Measurements from ENCODE around the gene PTPRT. TPM values are rescaled to one million over a fixed set of nuclear protein-coding genes. Genes with fewer than 3 reads are reported as not detected.

PTPRT gene
- total and polyA plus RNA-seq, 7 donors: under 0.01 to 0.09 (median 0.03) TPM; not detected in 1

DNA sequence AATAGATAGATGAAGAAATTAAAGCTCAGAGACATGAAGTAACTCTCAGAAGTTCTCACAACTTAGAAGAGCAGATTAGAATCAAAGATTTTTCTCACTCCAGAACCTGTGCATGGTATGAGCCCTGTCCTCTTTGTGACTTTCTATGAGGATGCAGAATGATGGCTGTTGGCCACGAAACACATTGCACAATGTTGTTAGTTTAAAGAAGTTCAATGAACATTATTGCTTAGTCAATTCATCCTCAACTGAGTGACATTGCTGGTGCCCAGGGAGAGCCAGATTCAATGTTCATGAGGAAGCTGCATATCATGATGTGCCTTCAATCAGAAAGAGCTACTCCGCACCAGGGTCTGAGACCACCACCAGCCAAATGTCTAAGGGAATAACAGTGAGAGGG lies 633.1 kb downstream of the PTPRT start:
- Histone ChIP-seq H3K9me3 (no peaks in the 10 kb centered on the region), H3K27ac (no peak overlapping the region), H3K4me1 (no peaks in the 10 kb centered on the region), H3K36me3 (ENCODE audit: insufficient read depth in 1 of 2, low read depth in 1 of 2) (no peaks in the 10 kb centered on the region), H3K27me3 (ENCODE audit: insufficient read depth in 3 of 3, low read length in 2 of 3) (no peaks in the 10 kb centered on the region), H3K4me3 (no peak overlapping the region)
- WGBS, 3 donors: 79 to 85% (median 79%) methylated on average over 2 of the region's 2 CpGs
- TF ChIP-seq, protein P1, sequence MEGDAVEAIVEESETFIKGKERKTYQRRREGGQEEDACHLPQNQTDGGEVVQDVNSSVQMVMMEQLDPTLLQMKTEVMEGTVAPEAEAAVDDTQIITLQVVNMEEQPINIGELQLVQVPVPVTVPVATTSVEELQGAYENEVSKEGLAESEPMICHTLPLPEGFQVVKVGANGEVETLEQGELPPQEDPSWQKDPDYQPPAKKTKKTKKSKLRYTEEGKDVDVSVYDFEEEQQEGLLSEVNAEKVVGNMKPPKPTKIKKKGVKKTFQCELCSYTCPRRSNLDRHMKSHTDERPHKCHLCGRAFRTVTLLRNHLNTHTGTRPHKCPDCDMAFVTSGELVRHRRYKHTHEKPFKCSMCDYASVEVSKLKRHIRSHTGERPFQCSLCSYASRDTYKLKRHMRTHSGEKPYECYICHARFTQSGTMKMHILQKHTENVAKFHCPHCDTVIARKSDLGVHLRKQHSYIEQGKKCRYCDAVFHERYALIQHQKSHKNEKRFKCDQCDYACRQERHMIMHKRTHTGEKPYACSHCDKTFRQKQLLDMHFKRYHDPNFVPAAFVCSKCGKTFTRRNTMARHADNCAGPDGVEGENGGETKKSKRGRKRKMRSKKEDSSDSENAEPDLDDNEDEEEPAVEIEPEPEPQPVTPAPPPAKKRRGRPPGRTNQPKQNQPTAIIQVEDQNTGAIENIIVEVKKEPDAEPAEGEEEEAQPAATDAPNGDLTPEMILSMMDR (IDR thresholded peaks at IDR 0.05): no peak
- intact Hi-C loops (cut with DNase I): no loop called here
- ATAC-seq: no peak
- DNase-seq: no peak

DNA sequence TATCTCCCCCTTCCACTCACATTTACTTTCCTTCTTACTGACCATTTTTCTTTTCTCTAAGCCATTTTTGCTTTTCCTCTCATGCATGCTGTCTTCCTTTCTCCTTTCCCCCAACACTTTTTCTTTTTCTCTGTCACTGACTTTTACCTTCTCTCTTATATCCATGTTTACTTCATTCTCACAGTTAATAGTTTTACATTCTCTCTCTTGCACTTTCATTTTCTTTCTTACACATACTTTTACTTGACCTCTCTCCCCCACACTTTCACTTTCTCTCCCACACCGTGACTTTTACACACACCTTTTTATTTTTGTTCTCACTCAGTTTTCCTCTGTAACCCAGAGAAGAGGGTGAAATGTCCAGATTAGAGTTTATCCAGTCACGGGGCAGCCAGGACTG lies 636.3 kb downstream of the PTPRT start:
- Histone ChIP-seq H3K36me3 (ENCODE audit: insufficient read depth in 1 of 2, low read depth in 1 of 2) (no peaks in the 10 kb centered on the region), H3K4me1 (no peaks in the 10 kb centered on the region), H3K9me3 (no peaks in the 10 kb centered on the region), H3K27ac (no peak overlapping the region), H3K27me3 (ENCODE audit: insufficient read depth in 3 of 3, low read length in 2 of 3) (no peaks in the 10 kb centered on the region), H3K4me3 (no peak overlapping the region)
- intact Hi-C loops (cut with DNase I): no loop called here
- ATAC-seq (no peak), DNase-seq (no peak)
- TF ChIP-seq, protein P1 (IDR thresholded peaks at IDR 0.05): no peak
- 52 to 57% (median 57%) methylated on average over 2 of the region's 2 CpGs for WGBS, 3 donors

DNA sequence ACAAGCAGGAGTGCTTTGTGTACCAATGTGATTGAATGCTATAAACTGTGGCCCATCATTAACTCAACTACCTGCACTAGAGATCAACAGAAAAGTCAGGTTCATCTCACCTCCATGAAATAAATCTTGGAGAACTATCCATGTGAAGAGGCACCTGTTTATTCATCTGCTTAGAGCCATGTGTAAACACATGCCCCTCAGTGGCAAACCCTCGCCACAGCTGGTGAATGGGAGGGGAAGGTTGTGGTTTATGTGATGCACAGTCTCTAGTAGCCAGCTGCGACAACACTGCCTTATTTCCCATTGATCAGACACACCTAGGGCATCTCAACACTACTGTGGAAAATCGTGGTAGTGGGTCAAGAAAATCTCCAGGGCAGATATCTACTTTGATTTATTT lies 640.2 kb downstream of the PTPRT start:
- ATAC-seq (no peak), DNase-seq (no peak)
- H3K4me3 ChIP-seq: no peak overlapping the region
- WGBS, 3 donors: 49 to 58% (median 57%) methylated on average over 3 of the region's 3 CpGs
- no peaks in the 10 kb centered on the region for H3K9me3 ChIP-seq
- no peak overlapping the region for H3K27ac ChIP-seq
- TF ChIP-seq, protein P1 (IDR thresholded peaks at IDR 0.05): no peak
- H3K4me1 ChIP-seq: no peaks in the 10 kb centered on the region
- intact Hi-C loops (cut with DNase I): no loop called here
- no peaks in the 10 kb centered on the region for H3K36me3 ChIP-seq (ENCODE audit: insufficient read depth in 1 of 2, low read depth in 1 of 2)
- no peaks in the 10 kb centered on the region for H3K27me3 ChIP-seq (ENCODE audit: insufficient read depth in 3 of 3, low read length in 2 of 3)

DNA sequence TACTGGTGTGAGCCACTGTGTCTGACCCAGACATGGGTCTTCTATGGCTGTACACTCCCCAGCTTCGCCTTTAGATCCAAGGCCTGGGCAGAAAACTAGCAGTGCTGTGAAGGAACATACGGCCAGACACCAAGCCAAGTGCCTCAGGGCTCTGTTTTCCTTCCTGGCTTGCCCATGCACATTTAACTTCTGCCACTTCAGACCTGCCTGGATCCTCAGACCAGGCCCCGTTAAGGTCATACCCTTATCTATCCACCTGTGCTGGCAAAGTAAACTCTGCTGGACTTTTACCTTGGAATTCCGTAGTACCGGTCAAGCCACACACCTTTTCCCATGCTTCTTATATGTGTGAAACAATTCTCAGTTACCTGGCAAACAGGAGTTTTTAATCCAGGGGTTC lies 644.8 kb downstream of the PTPRT start:
- DNase-seq: no peak
- H3K27me3 ChIP-seq (ENCODE audit: insufficient read depth in 3 of 3, low read length in 2 of 3): peaks cover 0 to 3% (median 0%) of the 10 kb centered on the region in 3 donors
- no peaks in the 10 kb centered on the region for H3K4me1 ChIP-seq
- H3K9me3 ChIP-seq: no peaks in the 10 kb centered on the region
- no peak overlapping the region for H3K4me3 ChIP-seq
- 91 to 93% (median 91%) methylated on average over 5 of the region's 5 CpGs for WGBS, 3 donors
- H3K27ac ChIP-seq: no peak overlapping the region
- TF ChIP-seq, protein P1 (IDR thresholded peaks at IDR 0.05): no peak
- no peaks in the 10 kb centered on the region for H3K36me3 ChIP-seq (ENCODE audit: insufficient read depth in 1 of 2, low read depth in 1 of 2)
- ATAC-seq: no peak
- intact Hi-C loops (cut with DNase I): no loop called here

DNA sequence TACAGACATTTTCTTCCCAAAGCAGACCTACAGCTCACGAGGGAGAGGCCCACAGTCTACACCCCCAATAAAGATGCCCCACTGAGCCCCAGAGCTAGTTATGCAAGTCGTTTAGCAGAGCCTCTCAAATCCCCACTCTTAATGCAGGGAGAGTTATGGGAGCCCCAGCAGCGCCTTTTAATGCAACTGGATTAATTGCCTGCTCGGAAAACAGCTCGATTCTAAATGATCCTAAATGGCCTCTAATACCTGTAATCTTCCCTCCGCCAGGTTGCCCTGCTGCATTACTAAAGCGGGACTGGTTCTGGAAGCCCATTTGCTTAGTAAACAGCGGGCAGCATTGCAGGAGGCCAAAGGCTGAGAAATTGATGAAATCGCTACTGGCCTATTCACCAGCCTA lies 656.9 kb downstream of the PTPRT start:
- ATAC-seq: no peak
- Histone ChIP-seq H3K27ac (no peak overlapping the region), H3K4me3 (no peak overlapping the region), H3K27me3 (ENCODE audit: insufficient read depth in 3 of 3, low read length in 2 of 3) (no peaks in the 10 kb centered on the region), H3K36me3 (ENCODE audit: insufficient read depth in 1 of 2, low read depth in 1 of 2) (no peaks in the 10 kb centered on the region), H3K9me3 (no peaks in the 10 kb centered on the region), H3K4me1 (no peaks in the 10 kb centered on the region)
- TF ChIP-seq, protein P1 (IDR thresholded peaks at IDR 0.05): no peak
- intact Hi-C loops (cut with DNase I): loop anchor here in 1 of 2 donors (5.0 kb wide), 1 partner anchor 331 kb away; no protein-coding TSS in a partner anchor
- 82 to 89% (median 89%) methylated on average over 9 of the region's 9 CpGs for WGBS, 3 donors
- DNase-seq: no peak
